Left renal cortex interstitium (tissue), 4 donors: Measurements from ENCODE around the gene UAP1. TPM values are rescaled to one million over a fixed set of nuclear protein-coding genes. Genes with fewer than 3 reads are reported as not detected.
A peak's percentile ranks its signal among the peaks of the same experiment; 100 is the strongest.
"Not testable (repeated sequence)": the region's sequence is repeated elsewhere in the genome, so short reads cannot be mapped to it uniquely, and the experiment has no call there.

Source experiments
- DNase-seq, 4 donors: peaks; one replicate each; pipeline ENCODE4 v3.0.0-alpha.2; 2013; ENCODE audit warnings: low read depth in 4 of 4, low spot score in 2 of 4, missing footprints in 1 of 4
- polyA plus RNA-seq, 4 donors: library from polyadenylated mRNA; unstranded; fragments of 120-200 nt; gene quantifications; one replicate each; pipeline ENCODE4 v1.2.1, GENCODE V29; 2013; ENCODE audit not compliant: insufficient read length in 4 of 4

UAP1 gene
- polyA plus RNA-seq, 4 donors, result 31.8 to 38.4 (median 33.9) TPM

GRCh38 chr1:162562470-162562828, 927 bp downstream of the UAP1 start:
- DNase-seq, result peak in 2 of 4 donors; percentile 2 to 7

- no peak for DNase-seq
Observed at GRCh38 chr1:162564762-162565218, 3.3 kb downstream of the UAP1 start.

DNA sequence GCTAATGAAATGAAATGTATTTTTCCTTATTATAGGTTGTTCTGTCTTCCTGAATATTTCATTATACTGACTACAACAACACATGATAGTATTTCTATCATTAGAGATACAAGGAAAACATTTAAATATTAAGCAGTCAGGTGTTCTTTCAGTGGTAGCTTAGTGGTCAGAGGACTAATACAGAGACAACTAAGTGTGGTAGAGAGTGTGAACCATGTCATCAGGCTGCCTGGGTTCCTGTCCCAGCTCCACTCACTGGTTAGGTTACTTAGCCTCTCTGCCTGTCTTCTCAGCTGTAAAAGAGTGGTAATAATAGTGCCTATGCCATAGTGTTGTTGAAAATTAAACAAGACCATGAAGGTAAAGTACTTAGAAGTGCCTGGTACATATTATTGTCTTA, 3.9 kb downstream of the UAP1 start:
- no peak for DNase-seq

- no peak for DNase-seq
Observed at GRCh38 chr1:162566870-162567269, 5.3 kb downstream of the UAP1 start.

DNA sequence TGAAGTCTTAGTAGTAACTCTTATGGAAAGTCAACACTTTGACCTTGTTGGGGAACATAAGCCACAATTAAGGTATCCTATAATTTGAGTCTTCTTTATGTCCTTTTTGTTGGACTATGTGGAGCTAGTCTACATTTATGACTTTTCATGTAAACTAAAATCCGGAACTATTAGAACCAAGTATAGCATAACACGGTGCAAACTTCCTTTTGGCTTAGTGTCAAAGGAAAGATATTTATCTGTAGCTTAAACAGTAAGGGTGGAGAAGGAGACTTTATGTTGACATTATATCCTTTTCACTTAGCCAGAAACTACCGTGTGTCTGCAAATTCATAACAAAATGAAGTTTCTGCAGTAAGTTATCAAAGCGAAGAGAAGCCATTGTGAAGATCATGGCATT, 7.3 kb downstream of the UAP1 start:
- no peak for DNase-seq

DNA sequence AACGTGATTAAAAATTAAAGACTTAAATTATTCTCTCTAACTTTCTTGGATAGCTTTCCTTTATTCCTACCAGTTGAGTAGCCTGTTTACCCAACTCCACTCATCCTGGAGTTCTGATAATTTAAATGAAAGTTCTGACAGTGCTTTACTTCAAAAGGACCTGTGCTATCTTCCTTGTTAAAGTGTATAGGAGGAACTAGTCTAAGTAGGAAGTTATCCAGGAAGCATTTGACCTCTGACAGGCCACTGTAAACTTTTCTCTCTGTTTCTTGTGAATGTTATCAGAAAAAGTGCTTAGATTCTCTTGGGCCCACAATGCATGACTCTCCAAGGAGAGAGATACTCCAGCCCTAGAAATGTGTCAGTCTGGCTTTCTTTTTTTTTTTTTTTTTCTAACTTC, 9.2 kb downstream of the UAP1 start:
- DNase-seq, result no peak

DNA sequence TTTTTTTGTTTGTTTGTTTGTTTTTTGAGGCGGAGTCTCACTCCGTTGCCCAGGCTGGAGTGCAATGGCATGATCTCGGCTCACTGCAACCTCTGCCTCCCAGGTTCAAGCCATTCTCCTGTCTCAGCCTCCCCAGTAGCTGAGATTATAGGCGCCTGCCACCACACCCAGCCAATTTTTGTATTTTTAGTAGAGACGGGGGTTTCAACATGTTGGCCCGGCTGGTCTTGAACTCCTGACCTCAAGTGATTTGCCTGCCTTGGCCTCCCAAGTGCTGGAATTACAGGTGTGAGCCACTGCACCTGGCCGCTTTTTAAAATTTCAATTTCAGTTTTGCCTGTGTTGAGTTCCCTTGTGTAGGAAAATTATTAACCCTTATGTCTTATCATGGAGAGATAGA, 9.6 kb downstream of the UAP1 start:
- not testable (repeated sequence) for DNase-seq

DNA sequence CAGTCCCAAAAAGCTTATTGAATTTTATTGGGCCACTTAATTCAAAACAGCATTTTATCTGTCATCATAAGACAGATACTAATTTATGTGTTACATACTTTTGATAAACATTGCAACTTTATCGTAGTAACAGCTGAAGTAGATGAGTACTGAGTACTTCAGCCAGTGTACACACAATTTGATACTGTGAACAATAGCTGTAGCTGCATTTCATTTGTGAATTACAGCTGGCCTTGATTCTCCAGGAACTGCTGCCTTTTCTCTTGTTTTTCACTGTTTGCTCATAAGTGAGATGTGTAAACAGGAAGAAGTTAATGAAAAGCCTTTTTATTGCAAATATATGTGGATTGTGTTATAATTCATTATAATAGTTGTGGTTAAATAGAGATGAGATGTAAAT, 10.2 kb downstream of the UAP1 start:
- no peak for DNase-seq

- DNase-seq, result no peak
Observed at GRCh38 chr1:162573136-162573535, 11.6 kb downstream of the UAP1 start.

GRCh38 chr1:162578071-162578700, 16.7 kb downstream of the UAP1 start:
- DNase-seq, result no peak

DNA sequence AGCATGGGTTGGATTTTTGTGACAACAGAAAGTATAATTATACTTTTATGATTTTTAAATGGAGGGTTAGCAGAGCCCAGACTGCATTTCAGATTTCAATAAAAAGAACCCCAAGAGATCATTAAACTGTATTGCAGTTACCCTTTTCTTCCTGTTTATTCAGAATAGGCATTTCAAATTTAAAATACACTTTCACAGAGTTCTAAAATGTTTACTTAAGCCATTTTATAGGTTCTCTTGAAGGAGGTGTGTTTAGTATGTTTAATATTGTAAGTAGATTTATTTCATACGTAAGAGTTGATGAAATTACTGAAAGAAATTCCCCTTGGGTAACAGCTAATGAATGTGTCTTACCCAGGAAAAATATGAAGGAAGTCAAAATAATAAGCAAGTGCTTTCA, 17.4 kb downstream of the UAP1 start:
- no peak for DNase-seq

GRCh38 chr1:162580308-162580707, 18.8 kb downstream of the UAP1 start:
- no peak for DNase-seq

DNA sequence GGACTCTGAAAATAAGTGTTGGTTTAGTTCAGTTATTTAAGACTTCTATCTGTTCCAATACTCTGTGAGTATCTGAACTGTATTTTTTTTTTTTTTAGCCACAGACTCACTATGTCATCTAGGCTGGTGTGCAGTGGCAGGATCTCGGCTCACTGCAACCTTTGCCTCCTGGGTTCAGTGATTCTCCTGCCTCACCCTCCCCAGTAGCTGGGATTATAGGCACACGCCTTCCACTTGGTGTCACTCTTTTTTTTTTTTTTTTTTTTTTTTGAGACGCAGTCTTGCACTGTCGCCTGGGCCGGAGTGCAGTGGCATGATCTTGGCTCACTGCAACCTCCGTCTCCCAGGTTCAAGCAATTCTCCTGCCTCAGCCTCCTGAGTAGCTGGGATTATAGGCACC, 21.4 kb downstream of the UAP1 start:
- not testable (repeated sequence) for DNase-seq

DNA sequence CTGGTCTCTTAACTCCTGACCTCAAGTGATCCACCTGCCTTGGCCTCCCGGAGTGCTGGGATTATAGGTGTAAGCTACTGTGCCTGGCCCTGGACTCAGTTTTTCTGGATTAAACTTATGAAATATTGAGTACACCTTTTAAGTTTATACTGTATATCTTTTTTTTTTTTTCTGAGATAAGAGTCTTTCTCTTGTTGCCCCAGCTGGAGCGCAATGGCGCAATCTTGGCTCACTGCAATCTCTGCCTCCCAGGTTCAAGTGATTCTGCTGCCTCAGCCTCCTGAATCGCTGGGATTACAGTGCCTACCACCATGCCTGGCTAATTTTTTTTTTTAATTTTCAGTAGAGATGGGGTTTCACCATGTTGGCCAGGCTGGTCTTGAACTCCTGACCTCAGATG, 23.6 kb downstream of the UAP1 start:
- not testable (repeated sequence) for DNase-seq

DNA sequence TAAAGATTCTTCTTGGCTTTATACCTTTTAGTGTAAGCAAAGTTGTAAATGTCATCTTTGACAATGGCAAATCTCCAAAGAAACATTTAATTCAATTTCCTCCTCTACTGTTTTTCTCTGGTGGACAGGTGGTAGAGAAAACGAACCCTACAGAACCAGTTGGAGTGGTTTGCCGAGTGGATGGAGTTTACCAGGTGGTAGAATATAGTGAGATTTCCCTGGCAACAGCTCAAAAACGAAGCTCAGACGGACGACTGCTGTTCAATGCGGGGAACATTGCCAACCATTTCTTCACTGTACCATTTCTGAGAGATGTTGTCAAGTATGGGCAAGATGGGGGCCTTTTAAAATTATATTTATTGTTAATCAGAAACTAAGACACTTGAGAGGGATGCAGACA, 25.8 kb downstream of the UAP1 start:
- no peak for DNase-seq

- DNase-seq, result no peak
Observed at GRCh38 chr1:162587761-162588260, 26.3 kb downstream of the UAP1 start.

GRCh38 chr1:162590101-162590500, 28.6 kb downstream of the UAP1 start:
- no peak for DNase-seq

DNA sequence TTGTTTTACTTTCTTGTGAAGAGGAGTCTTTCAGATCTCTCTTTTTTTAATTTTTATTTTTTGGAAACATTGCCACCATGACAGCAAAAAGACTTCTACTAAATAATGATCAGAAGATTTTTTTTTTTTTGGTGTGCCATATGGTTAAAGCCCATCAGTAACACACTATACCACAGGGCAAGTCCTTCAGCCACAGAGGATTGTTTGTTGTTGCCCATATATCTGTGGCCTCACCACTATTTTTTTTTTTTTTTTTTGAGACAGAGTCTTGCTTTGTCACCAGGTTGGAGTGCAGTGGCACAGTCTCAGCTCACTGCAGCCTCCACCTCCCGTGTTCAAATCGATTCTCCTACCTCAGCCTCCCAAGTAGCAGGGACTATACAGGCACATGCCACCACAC, 29.2 kb downstream of the UAP1 start:
- DNase-seq, result no peak

DNA sequence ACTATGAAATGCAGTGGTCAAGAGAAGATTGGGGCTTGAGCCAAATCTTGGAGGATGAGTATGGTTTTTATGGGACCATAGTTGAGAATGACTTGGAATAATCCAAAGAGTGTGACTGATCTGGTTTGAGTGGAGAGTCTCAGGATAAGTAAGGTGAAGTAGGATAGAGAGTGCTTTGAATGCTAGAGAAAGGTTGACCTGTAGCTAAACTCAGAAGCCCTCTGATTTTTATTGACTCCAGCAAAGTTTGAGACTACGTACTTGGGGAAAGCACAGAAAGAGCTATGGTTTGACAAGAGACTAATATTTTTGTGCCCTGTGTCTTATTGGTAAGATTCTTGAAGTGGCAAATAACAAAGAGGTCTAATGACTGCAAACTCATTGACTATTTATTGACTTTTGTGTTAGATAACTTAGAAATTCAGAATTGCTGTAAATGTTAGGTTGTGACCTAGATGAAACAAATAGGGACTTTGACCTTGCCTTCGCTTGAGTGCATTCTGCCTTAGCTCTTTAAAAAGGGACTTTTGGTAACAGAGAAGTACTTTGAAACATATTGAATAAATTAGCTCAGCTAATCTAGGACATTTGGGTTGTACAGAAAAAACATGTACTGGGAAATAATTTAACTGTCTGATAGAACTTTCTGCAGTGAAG, 35.1 kb downstream of the UAP1 start:
- DNase-seq, result no peak

DNA sequence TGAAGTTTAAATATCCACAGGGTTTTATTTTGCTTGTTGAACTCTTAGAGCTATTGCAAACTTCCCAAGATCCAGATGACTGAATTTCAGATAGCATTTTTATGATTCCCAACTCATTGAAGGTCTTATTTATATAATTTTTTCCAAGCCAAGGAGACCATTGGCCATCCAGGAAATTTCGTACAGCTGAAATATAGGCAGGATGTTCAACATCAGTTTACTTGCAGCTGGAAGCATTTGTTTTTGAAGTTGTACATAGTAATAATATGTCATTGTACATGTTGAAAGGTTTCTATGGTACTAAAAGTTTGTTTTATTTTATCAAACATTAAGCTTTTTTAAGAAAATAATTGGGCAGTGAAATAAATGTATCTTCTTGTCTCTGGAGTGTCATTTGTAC, 37.9 kb downstream of the UAP1 start:
- no peak for DNase-seq

GRCh38 chr1:162603117-162603516, 41.6 kb downstream of the UAP1 start:
- not testable (repeated sequence) for DNase-seq

DNA sequence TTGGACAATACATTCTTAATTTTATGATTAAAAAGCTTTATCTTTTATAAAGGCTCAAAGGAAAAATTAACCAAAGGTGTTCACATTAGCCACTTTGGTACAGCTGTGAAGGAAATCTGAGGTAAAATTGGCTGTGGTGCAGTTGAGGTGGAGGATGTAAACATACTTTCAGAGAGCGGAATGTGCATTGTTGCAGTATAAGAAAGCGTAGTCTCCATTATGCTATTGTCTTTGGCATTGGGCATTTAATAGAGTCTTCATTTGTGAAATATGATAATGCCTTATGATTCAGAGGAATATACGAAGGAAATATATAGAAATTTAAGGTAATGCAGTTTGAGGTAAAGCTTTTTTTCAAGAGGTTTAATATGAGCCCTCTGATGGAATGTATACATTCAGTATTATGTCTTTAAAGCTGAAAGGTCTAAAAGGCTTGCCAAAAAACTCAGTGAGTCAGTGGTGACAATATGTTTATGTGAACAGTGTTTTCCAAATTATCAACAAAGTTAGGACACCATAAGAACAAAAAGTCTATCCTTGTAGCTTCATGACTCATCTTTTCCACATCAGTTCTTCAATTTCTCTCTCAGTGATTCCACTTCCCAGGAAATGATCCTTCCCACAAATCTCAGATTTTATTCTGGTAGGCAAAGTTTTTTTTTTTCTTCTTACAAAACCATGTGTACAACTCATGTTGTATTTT, 43.9 kb downstream of the UAP1 start:
- DNase-seq, result no peak
